Endothelial cell of umbilical vein (primary cell): Measurements from ENCODE around the gene FCER1A. TPM values are rescaled to one million over a fixed set of nuclear protein-coding genes. Genes with fewer than 3 reads are reported as not detected.

ENCODE experiments used
- BruUV-seq: library from RNA; stranded (reverse); fragments of 400-500 nt; replicated peaks from 2 replicates; lab custom pipeline; 2021; lab: Mats Ljungman, UMichigan
- CTCF ChIA-PET: fragments of 300-600, 350-600 bp; sonication (Branson Sonifier 250); formaldehyde crosslinking; loops from one replicate; lab custom pipeline; 2021; ENCODE audit warnings: antibody characterized with exemption, inconsistent platforms; lab: Charles Lee
- POLR2A ChIA-PET: fragments of 300-600, 350-600 bp; sonication (Branson Sonifier 250); formaldehyde crosslinking; loops from one replicate; lab custom pipeline; 2021; ENCODE audit warnings: antibody characterized with exemption, inconsistent platforms; lab: Charles Lee
- DNase-seq: peaks from one replicate; pipeline ENCODE4 v3.0.0-alpha.2; 2011; ENCODE audit warnings: low read depth, low spot score
- FAIRE-seq: peaks from 2 replicates; lab custom pipeline; 2011; peaks lifted over from hg19 to GRCh38; lab: Jason Lieb, UNC
- H2AFZ ChIP-seq: 2 replicates; pipeline ENCODE4 v1.6.0; 2012; ENCODE audit warnings: low read depth, low read length, control low read depth, inconsistent platforms
- H3K27ac ChIP-seq: 2 replicates; pipeline ENCODE4 v1.5.1; 2011; ENCODE audit warnings: low read depth, mild to moderate bottlenecking, control low read depth, low read length, moderate library complexity; ENCODE audit not compliant: insufficient read depth
- H3K27me3 ChIP-seq, 2 experiments: 2 replicates each; pipeline versions ENCODE4 v1.6.0 to v1.6.1; 2011; ENCODE audit warnings: low read length in 2 of 2, mixed read lengths in 1 of 2; ENCODE audit not compliant: control insufficient read depth in 2 of 2, insufficient read depth in 2 of 2
- H3K36me3 ChIP-seq, 2 experiments: 2 replicates in 1 of 2; 3 replicates in 1 of 2; pipeline ENCODE4 v1.5.1; 2011; ENCODE audit warnings: low read length in 2 of 2, mild to moderate bottlenecking in 1 of 2, moderate library complexity in 1 of 2; ENCODE audit not compliant: control insufficient read depth in 2 of 2, insufficient read depth in 2 of 2; ENCODE audit errors: extremely low read depth in 1 of 2
- H3K4me1 ChIP-seq: 3 replicates; pipeline ENCODE4 v1.5.1; 2011; ENCODE audit warnings: mild to moderate bottlenecking, low read length; ENCODE audit not compliant: control insufficient read depth, insufficient read depth; ENCODE audit errors: extremely low read depth
- H3K4me2 ChIP-seq: 2 replicates; pipeline ENCODE4 v1.6.1; 2011; ENCODE audit warnings: low read length, control low read depth, mixed read lengths; ENCODE audit not compliant: insufficient read depth
- H3K4me3 ChIP-seq, 3 experiments: fragments of 200-600 bp in 1 of 3; sonication (generic), shearing (Covaris generic) in 1 of 3; replicated peaks in 1 of 3; 2 replicates each; pipeline ENCODE4 v1.5.1; 2011 to 2016; ENCODE audit warnings: control low read depth in 3 of 3, low read length in 3 of 3, mild to moderate bottlenecking in 2 of 3, inconsistent platforms in 1 of 3, low read depth in 1 of 3, moderate library complexity in 1 of 3; ENCODE audit not compliant: insufficient read depth in 1 of 3
- H3K79me2 ChIP-seq: 2 replicates; pipeline ENCODE4 v1.6.0; 2012; ENCODE audit warnings: low read length, inconsistent platforms; ENCODE audit not compliant: control insufficient read depth, insufficient read depth
- H3K9ac ChIP-seq: replicated peaks from 2 replicates; pipeline ENCODE3; 2011; ENCODE audit warnings: low read length, control low read depth; ENCODE audit not compliant: insufficient read depth; ENCODE audit errors: extremely low read depth
- H3K9me1 ChIP-seq: replicated peaks from 3 replicates; pipeline ENCODE4 v1.6.0; 2011; ENCODE audit warnings: mild to moderate bottlenecking, low read length; ENCODE audit not compliant: control insufficient read depth, insufficient read depth; ENCODE audit errors: extremely low read depth
- H3K9me3 ChIP-seq: replicated peaks from 2 replicates; pipeline ENCODE4 v1.5.1; 2012; ENCODE audit warnings: low read length, inconsistent platforms; ENCODE audit not compliant: control insufficient read depth, insufficient read depth
- H4K20me1 ChIP-seq: replicated peaks from 2 replicates; pipeline ENCODE3; 2011; ENCODE audit warnings: mild to moderate bottlenecking, low read length; ENCODE audit not compliant: control insufficient read depth, insufficient read depth; ENCODE audit errors: extremely low read depth
- CTCF ChIP-seq, 2 donors: IDR thresholded peaks; 1 replicate in 1 of 2; 2 replicates in 1 of 2; pipeline ENCODE4 v1.5.1; 2011; ENCODE audit warnings: low read length in 2 of 2, mild to moderate bottlenecking in 2 of 2, moderate library complexity in 2 of 2, control low read depth in 1 of 2, inconsistent platforms in 1 of 2, low read depth in 1 of 2; ENCODE audit not compliant: insufficient read depth in 1 of 2; ENCODE audit errors: extremely low read depth in 1 of 2
- EZH2 ChIP-seq: IDR thresholded peaks from 2 replicates; pipeline ENCODE4 v1.6.1; 2012; ENCODE audit warnings: borderline replicate concordance, low read depth, mild to moderate bottlenecking, moderate library complexity, low read length, inconsistent platforms; ENCODE audit not compliant: severe bottlenecking
- FOS ChIP-seq: IDR thresholded peaks from 2 replicates; pipeline ENCODE4 v1.6.1; 2011; ENCODE audit warnings: mild to moderate bottlenecking, low read length, moderate library complexity, borderline replicate concordance; ENCODE audit not compliant: insufficient read depth
- JUN ChIP-seq: IDR thresholded peaks from 2 replicates; pipeline ENCODE4 v1.6.1; 2011; ENCODE audit warnings: borderline replicate concordance, low read depth; ENCODE audit not compliant: insufficient read length, insufficient read depth
- MAX ChIP-seq: IDR thresholded peaks from 2 replicates; pipeline ENCODE4 v1.6.1; 2011; ENCODE audit not compliant: insufficient read depth, insufficient read length
- MYC ChIP-seq: IDR thresholded peaks from one replicate; pipeline ENCODE4 v1.6.1; 2011; ENCODE audit warnings: mild to moderate bottlenecking, low read depth, low read length
- POLR2A ChIP-seq: IDR thresholded peaks from 2 replicates; pipeline ENCODE4 v1.6.1; 2012; ENCODE audit warnings: low read depth, mild to moderate bottlenecking, control low read depth, low read length
- POLR2AphosphoS5 ChIP-seq: IDR thresholded peaks from 2 replicates; pipeline ENCODE4 v1.6.1; 2012; ENCODE audit warnings: low read depth, mild to moderate bottlenecking, control low read depth, low read length, moderate library complexity; ENCODE audit not compliant: insufficient read depth
- dilution Hi-C: fragments of 300-500 bp; cut with MboI; formaldehyde crosslinking; loops from one replicate; pipeline ENCODE4 v1.15.0; 2019; ENCODE audit warnings: low sequenced_read_pairs; ENCODE audit not compliant: extremely low pct_ligation_motif_present
- intact Hi-C: fragments of 100-400 bp; cut with micrococcal nuclease; formaldehyde crosslinking; loops from one replicate; pipeline ENCODE4 v1.10.0; 2022
- polyA plus RNA-seq, 4 experiments: library from polyadenylated mRNA; depleted of rRNA in 3 of 4; stranded (reverse) in 3 of 4; unstranded in 1 of 4; fragments of >200 nt; gene quantifications; 2 replicates each; pipeline versions ENCODE4 v1.2.1 to v1.2.3, GENCODE V29; 2011 to 2012; ENCODE audit warnings: missing spikeins in 1 of 4
- total RNA-seq: library from RNA; stranded (reverse); gene quantifications from 2 replicates; pipeline ENCODE4 v1.2.3, GENCODE V29; 2021

The FCER1A gene
- total and polyA plus RNA-seq, 2 donors (not counting 3 experiments of a cell fraction or from before 2014, with no cell fraction given): not detected

DNA sequence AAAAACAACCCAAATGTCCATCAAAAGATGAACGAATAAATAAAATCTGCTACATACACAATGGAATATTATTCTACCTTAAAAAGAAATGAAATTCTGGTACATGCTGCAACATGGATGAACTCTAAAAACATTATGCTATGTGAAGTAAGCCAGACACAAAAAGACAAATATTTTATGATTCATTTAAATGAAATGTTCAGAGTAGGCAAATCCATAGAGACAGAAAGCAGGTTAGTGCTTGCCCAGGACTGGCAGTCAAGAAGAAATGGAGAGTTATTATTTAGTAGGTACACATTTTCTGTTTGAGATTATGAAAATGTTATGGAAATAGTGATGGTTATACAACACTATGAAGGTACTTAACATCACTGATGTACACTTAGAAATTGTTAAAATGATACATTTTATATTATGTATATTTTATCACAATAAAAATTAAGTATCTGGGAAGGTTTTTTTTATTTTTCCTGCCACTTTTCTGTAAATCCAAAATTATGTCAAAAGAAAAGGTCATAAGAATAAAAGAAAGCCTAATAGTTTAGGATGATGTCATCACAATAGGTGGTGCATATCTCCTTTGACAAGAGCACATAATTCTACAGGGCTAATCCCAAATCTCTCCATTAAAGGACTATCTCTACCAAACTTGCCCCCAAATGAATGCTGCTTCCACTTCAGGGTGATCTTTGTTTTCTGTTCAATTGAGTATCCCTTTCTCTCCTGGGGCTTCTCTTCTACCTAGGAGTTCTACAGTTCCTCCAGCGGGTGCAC lies 40.2 kb upstream of the FCER1A start:
- H3K27ac ChIP-seq: no peak overlapping the region
- H3K36me3 ChIP-seq: no peaks in the 10 kb centered on the region
- no peaks in the 10 kb centered on the region for H4K20me1 ChIP-seq
- BruUV-seq: no TSS peak
- no peak overlapping the region for H3K4me3 ChIP-seq
- no peak overlapping the region for H3K4me2 ChIP-seq
- no peaks in the 10 kb centered on the region for H3K27me3 ChIP-seq
- no peaks in the 10 kb centered on the region for H3K9me1 ChIP-seq
- no peak overlapping the region for H2AFZ ChIP-seq
- H3K79me2 ChIP-seq: no peaks in the 10 kb centered on the region
- ChIA-PET CTCF (no interaction called here), POLR2A (no interaction called here)
- TF ChIP-seq FOS (no peak), EZH2 (no peak), JUN (no peak), MAX (no peak)
- FAIRE-seq (no peak), DNase-seq (no peak)
- no peaks in the 10 kb centered on the region for H3K9me3 ChIP-seq
- intact Hi-C loops: no loop called here
- dilution Hi-C loops: no loop called here
- peaks cover 3% of the 10 kb centered on the region for H3K4me1 ChIP-seq
- H3K9ac ChIP-seq: no peak overlapping the region

DNA sequence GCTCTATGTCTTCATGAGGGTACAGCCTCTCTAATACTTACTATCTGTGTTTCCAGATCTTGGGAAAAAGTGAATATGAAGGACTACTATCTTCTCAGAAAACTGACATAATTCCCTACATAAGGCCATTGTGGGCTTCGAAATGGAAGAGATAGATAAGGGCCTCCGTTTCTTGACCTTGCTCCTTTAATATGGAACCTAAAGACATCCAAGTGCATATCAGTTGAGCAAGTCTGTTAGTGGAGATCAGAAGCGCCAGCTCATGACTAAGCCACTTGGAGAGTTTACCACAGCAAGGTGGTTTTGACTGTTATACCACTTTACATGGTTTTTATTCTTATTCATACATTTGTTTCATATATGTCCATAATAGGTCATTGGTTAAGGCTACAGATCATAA lies 35.3 kb upstream of the FCER1A start:
- Histone ChIP-seq H3K27me3 (no peaks in the 10 kb centered on the region), H3K9ac (no peak overlapping the region), H2AFZ (no peak overlapping the region), H4K20me1 (no peaks in the 10 kb centered on the region), H3K9me1 (no peaks in the 10 kb centered on the region), H3K4me3 (no peak overlapping the region), H3K9me3 (no peaks in the 10 kb centered on the region), H3K36me3 (no peaks in the 10 kb centered on the region), H3K27ac (no peak overlapping the region), H3K79me2 (no peaks in the 10 kb centered on the region), H3K4me2 (no peak overlapping the region), H3K4me1 (peaks cover 3% of the 10 kb centered on the region)
- no peak for FAIRE-seq
- TF ChIP-seq CTCF (IDR thresholded peaks at IDR 0.05; ENCODE audit: extremely low read depth in 1 of 2, insufficient read depth in 1 of 2, low read depth in 1 of 2, low read length in 2 of 2) (no peak), FOS (no peak), POLR2A (no peak), EZH2 (no peak), MYC (no peak), POLR2AphosphoS5 (no peak)
- DNase-seq: no peak
- POLR2A ChIA-PET: no interaction called here
- no TSS peak for BruUV-seq
- dilution Hi-C loops: no loop called here
- CTCF ChIA-PET: interaction anchor here (1.2 kb wide), 1 partner anchor 509 kb away, joined by 3 read pairs; no protein-coding TSS in a partner anchor
- intact Hi-C loops: no loop called here
